ENCODE results near the gene VWA7.
A peak's percentile ranks its signal among the peaks of the same experiment; 100 is the strongest.
"Not testable (repeated sequence)": the region's sequence is repeated elsewhere in the genome, so short reads cannot be mapped to it uniquely, and the experiment has no call there.

Gene VWA7

GRCh38 chr6:31776989-31777666 lies at the start of gene VWA7:
Gene VWA7 (minus strand): TSS chr6:31777328. CDS start chr6:31776779, 549 bp downstream.
- peak; percentile 86 for DNase-seq (ENCODE audit: extremely low read depth, insufficient read length)
- Histone ChIP-seq H3K36me3 (ENCODE audit: control insufficient read depth, insufficient read depth, low read length) (peaks cover 31% of the 10 kb centered on the region), H3K4me3 (replicated peaks; ENCODE audit: low read depth, low read length) (no peak within 1 kb of the TSS), H3K27me3 (replicated peaks; ENCODE audit: control insufficient read depth, insufficient read depth, low read length) (no peaks in the 10 kb centered on the region)
- TF ChIP-seq CTCF (IDR thresholded peaks at IDR 0.05; ENCODE audit: insufficient read depth, low read length, poor library complexity, severe bottlenecking) = no peak

- Histone ChIP-seq H3K27me3 (replicated peaks; ENCODE audit: control insufficient read depth, insufficient read depth, low read length) (no peaks in the 10 kb centered on the region), H3K4me3 (replicated peaks; ENCODE audit: low read depth, low read length) (peak overlapping the region; percentile 66), H3K36me3 (ENCODE audit: control insufficient read depth, insufficient read depth, low read length) (no peaks in the 10 kb centered on the region)
- no peak for TF ChIP-seq CTCF (IDR thresholded peaks at IDR 0.05; ENCODE audit: insufficient read depth, low read length, poor library complexity, severe bottlenecking)
- no peak for DNase-seq (ENCODE audit: extremely low read depth, insufficient read length)
Observed at GRCh38 chr6:31826793-31827285, 49.7 kb upstream of the VWA7 start.

GRCh38 chr6:31825553-31825952 lies 48.4 kb upstream of the VWA7 start:
- Histone ChIP-seq H3K27me3 (replicated peaks; ENCODE audit: control insufficient read depth, insufficient read depth, low read length) (no peaks in the 10 kb centered on the region), H3K4me3 (replicated peaks; ENCODE audit: low read depth, low read length) (no peak overlapping the region), H3K36me3 (ENCODE audit: control insufficient read depth, insufficient read depth, low read length) (no peaks in the 10 kb centered on the region)
- no peak for TF ChIP-seq CTCF (IDR thresholded peaks at IDR 0.05; ENCODE audit: insufficient read depth, low read length, poor library complexity, severe bottlenecking)
- DNase-seq (ENCODE audit: extremely low read depth, insufficient read length) = no peak

- H3K4me3 ChIP-seq (replicated peaks; ENCODE audit: low read depth, low read length); DNase-seq (ENCODE audit: extremely low read depth, insufficient read length); H3K36me3 ChIP-seq (ENCODE audit: control insufficient read depth, insufficient read depth, low read length); H3K27me3 ChIP-seq (replicated peaks; ENCODE audit: control insufficient read depth, insufficient read depth, low read length): not testable (repeated sequence)
Observed at GRCh38 chr6:31823592-31824196, 46.6 kb upstream of the VWA7 start.

- Histone ChIP-seq H3K27me3 (replicated peaks; ENCODE audit: control insufficient read depth, insufficient read depth, low read length) (no peaks in the 10 kb centered on the region), H3K36me3 (ENCODE audit: control insufficient read depth, insufficient read depth, low read length) (no peaks in the 10 kb centered on the region), H3K4me3 (replicated peaks; ENCODE audit: low read depth, low read length) (peak overlapping the region; percentile 80)
- peak; percentile 64 for DNase-seq (ENCODE audit: extremely low read depth, insufficient read length)
- TF ChIP-seq CTCF (IDR thresholded peaks at IDR 0.05; ENCODE audit: insufficient read depth, low read length, poor library complexity, severe bottlenecking) = no peak
Observed at GRCh38 chr6:31822036-31822821, 45.1 kb upstream of the VWA7 start.
